Transverse colon (tissue), 4 donors: ENCODE data around the gene KIAA2012. TPM values are rescaled to one million over a fixed set of nuclear protein-coding genes. Genes with fewer than 3 reads are reported as not detected.

Source experiments
- DNase-seq: peaks from one replicate; pipeline ENCODE4 v3.0.0-alpha.2; 2019
- H3K27ac ChIP-seq, 4 donors: fragments of 200-600 bp; sonication (generic); 2 replicates each; pipeline ENCODE4 v1.5.1; 2016 to 2018; ENCODE audit warnings: inconsistent platforms in 4 of 4
- H3K27me3 ChIP-seq: fragments of 200-600 bp; sonication (generic); 2 replicates; pipeline ENCODE4 v1.5.1; 2017; ENCODE audit warnings: inconsistent platforms
- H3K36me3 ChIP-seq, 4 donors: fragments of 200-600 bp; sonication (generic); 2 replicates each; pipeline ENCODE4 v1.5.1; 2017 to 2019; ENCODE audit warnings: inconsistent platforms in 4 of 4
- H3K4me1 ChIP-seq, 4 donors: fragments of 200-600 bp; sonication (generic); 2 replicates each; pipeline ENCODE4 v1.5.1; 2017 to 2020; ENCODE audit warnings: inconsistent platforms in 4 of 4
- H3K4me3 ChIP-seq, 4 donors: fragments of 200-600 bp; sonication (generic); 1 replicate in 1 of 4; 2 replicates in 3 of 4; pipeline versions ENCODE4 v1.5.1 to v1.6.1; 2017 to 2019; ENCODE audit warnings: inconsistent platforms in 4 of 4
- H3K9me3 ChIP-seq, 2 donors: fragments of 200-600 bp; sonication (generic); 2 replicates each; pipeline ENCODE4 v1.5.1; 2017 to 2019; ENCODE audit warnings: inconsistent platforms in 2 of 2
- EP300 ChIP-seq: sonication (generic); formaldehyde crosslinking; IDR thresholded peaks from one replicate; pipeline ENCODE4 v1.6.1; 2017; ENCODE audit warnings: antibody characterized with exemption, low read depth
- POLR2A ChIP-seq: fragments of 450-650 bp; IDR thresholded peaks from one replicate; pipeline ENCODE4 v1.6.1; 2016; ENCODE audit warnings: antibody characterized with exemption, mild to moderate bottlenecking, moderate library complexity
- POLR2AphosphoS5 ChIP-seq, 3 donors: sonication (generic); formaldehyde crosslinking; IDR thresholded peaks; one replicate each; pipeline ENCODE4 v1.6.1; 2016; ENCODE audit warnings: antibody characterized with exemption in 3 of 3
- WGBS, 2 donors: methylation state at CpG; one replicate each; pipeline ENCODE4 v1.1.5; 2018; ENCODE audit warnings: low coverage in 1 of 2; 5-methylcytosine and 5-hydroxymethylcytosine counted together
- in situ Hi-C, 4 donors: fragments of 200-750 bp; cut with MboI; loops; one replicate each; pipeline versions ENCODE4 v1.15.0 to v1.15.1; 2017; ENCODE audit warnings: low sequenced_read_pairs in 3 of 4, low pct_ligation_motif_present in 1 of 4, low pct_unique_long_range_greater_than_20kb in 1 of 4
- intact Hi-C: fragments of 100-400 bp; cut with DNase I; formaldehyde crosslinking; loops from one replicate; pipeline ENCODE4 v1.15.1; 2023; ENCODE audit warnings: low total_unique reads
- total RNA-seq, 4 donors: library from RNA; depleted of rRNA; stranded (reverse); fragments of >200 nt; gene quantifications; one replicate each; pipeline ENCODE4 v1.1.0, GENCODE V29; 2016
- TF ChIP-seq, protein P1 (sequence below), 5 experiments: fragments of 200-600 bp in 3 of 5; fragments of 450-650 bp in 2 of 5; sonication (generic) in 3 of 5; IDR thresholded peaks; 1 replicate in 2 of 5; 2 replicates in 3 of 5; pipeline ENCODE4 v1.5.1; 2016 to 2017; ENCODE audit warnings: antibody characterized with exemption in 5 of 5, inconsistent platforms in 3 of 5, mild to moderate bottlenecking in 2 of 5, moderate library complexity in 1 of 5

Gene KIAA2012
- total RNA-seq, 4 donors from 2014 or later = not detected

DNA sequence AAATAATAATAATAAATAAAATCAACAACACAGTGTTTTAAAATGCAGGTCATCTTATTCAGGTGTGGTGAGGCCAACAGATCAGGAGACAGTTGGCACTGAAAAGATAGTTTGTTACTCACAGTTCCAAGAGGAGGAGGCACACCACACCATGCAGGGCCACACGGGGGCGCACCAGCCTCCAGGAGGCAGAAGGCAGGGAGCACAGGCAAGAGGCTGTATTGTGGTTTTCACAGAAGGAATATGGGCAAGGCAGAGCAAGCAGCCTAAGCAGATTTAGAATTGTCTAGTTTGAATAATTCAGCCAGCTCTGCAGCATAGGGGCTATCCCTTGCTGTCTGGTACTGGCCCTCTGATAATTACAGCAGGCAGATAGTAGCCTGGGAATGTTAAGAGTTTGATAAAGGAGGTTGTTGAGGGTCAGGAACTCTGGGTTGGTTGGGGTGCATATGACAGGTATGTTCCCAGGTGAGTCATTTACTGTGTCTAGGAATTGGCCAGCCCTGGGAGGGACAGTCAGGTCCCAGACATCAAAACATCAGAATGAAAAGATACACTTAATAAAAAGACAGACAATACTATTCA is 31.3 kb downstream of the KIAA2012 start:
- Histone ChIP-seq H3K27ac (no peak overlapping the region), H3K9me3 (no peaks in the 10 kb centered on the region), H3K4me1 (no peaks in the 10 kb centered on the region), H3K36me3 (no peaks in the 10 kb centered on the region), H3K4me3 (no peak overlapping the region), H3K27me3 (no peaks in the 10 kb centered on the region)
- in situ Hi-C loops = no loop called here
- peak; percentile 57 for DNase-seq
- TF ChIP-seq, protein P1, sequence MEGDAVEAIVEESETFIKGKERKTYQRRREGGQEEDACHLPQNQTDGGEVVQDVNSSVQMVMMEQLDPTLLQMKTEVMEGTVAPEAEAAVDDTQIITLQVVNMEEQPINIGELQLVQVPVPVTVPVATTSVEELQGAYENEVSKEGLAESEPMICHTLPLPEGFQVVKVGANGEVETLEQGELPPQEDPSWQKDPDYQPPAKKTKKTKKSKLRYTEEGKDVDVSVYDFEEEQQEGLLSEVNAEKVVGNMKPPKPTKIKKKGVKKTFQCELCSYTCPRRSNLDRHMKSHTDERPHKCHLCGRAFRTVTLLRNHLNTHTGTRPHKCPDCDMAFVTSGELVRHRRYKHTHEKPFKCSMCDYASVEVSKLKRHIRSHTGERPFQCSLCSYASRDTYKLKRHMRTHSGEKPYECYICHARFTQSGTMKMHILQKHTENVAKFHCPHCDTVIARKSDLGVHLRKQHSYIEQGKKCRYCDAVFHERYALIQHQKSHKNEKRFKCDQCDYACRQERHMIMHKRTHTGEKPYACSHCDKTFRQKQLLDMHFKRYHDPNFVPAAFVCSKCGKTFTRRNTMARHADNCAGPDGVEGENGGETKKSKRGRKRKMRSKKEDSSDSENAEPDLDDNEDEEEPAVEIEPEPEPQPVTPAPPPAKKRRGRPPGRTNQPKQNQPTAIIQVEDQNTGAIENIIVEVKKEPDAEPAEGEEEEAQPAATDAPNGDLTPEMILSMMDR (IDR thresholded peaks at IDR 0.05) = peak in 3 of 5 experiments; percentile 28 to 37 (median 33)
- TF ChIP-seq POLR2AphosphoS5 (IDR thresholded peaks at IDR 0.05) (no peak), EP300 (no peak)
- WGBS, 2 donors = 39 to 70% methylated on average over 2 of the region's 2 CpGs
- intact Hi-C loops = no loop called here

DNA sequence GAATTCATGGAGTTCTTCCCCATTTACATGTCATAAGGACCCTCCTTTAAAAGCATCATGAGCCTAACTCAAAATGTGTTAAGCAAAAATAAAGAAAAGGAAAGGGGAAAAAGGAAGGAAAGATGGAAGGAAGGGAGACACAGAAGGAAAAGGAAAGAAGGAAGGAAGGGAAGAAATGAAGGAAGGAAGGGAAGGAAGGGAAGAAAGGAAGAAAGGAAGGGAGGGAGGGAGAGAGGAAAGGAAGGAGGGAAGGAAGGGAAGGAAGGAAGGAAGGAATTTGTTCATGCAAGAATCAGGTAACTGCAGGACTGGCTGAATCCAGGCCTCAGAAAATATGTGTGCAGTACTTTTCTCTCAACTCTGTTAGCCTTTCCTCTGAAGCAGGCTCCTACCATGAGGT is 32.0 kb downstream of the KIAA2012 start:
- Histone ChIP-seq H3K4me1 (no peaks in the 10 kb centered on the region), H3K36me3 (no peaks in the 10 kb centered on the region), H3K9me3 (no peaks in the 10 kb centered on the region), H3K4me3 (no peak overlapping the region), H3K27me3 (no peaks in the 10 kb centered on the region), H3K27ac (no peak overlapping the region)
- in situ Hi-C loops (no loop called here), intact Hi-C loops (no loop called here)
- no peak for TF ChIP-seq EP300
- TF ChIP-seq POLR2A = no peak
- TF ChIP-seq POLR2AphosphoS5 (IDR thresholded peaks at IDR 0.05) = no peak
- no peak for DNase-seq

DNA sequence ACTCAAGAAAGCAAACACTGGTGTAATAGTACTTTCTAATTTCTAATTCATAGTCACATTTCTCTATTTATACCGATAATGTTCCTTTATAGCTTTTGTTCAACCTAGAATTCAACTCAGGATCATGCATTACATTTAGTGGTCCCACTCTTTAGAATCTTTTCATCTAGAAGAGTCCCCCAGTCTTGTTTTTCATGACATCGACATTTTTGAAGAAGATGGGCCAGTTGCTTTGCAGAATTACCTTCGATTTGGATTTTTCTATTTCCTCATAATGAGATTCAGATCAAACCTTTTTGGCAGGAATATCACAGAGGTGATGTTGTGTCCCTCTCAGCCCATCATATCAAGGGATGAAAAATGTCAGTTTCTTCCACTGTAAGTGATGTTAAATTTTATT is 35.3 kb downstream of the KIAA2012 start:
- Histone ChIP-seq H3K36me3 (no peaks in the 10 kb centered on the region), H3K27me3 (no peaks in the 10 kb centered on the region), H3K4me3 (no peak overlapping the region), H3K4me1 (peaks cover 0 to 3% (median 0%) of the 10 kb centered on the region in 4 donors), H3K27ac (no peak overlapping the region), H3K9me3 (no peaks in the 10 kb centered on the region)
- in situ Hi-C loops = no loop called here
- 85 to 90% methylated on average over 3 of the region's 3 CpGs for WGBS, 2 donors
- intact Hi-C loops = no loop called here
- DNase-seq = no peak
- TF ChIP-seq, protein P1 (IDR thresholded peaks at IDR 0.05) = no peak
- TF ChIP-seq EP300 = no peak
- TF ChIP-seq POLR2A = no peak
- TF ChIP-seq POLR2AphosphoS5 (IDR thresholded peaks at IDR 0.05) = no peak

DNA sequence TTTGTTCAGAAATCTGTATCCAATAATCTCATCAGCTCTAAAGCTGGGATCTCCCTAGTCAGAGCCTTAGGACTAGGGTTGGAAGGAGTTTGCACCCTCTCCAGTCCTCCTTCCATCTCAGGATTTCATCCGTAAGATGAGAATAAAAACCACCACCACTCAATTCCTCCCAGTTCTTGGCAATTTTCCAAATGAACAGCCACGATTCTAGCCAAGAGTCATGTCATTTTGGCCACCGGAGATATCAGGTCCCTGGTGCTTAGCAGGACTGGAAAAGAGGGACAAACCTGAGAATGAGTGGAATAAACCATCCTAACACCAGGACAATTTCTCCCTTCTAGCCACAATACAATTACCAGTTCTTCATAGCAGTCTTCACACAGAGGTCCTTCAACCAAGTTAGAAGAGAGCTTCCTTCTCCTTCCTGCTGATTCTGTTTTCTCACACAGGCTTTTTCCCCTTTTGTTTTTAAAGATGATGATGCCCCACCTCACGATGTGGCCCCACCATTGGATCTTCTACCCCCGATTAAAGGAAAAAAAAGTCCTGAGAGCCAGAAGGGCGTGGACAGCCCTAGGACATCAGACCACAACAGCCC is 36.2 kb downstream of the KIAA2012 start:
- in situ Hi-C loops (no loop called here), intact Hi-C loops (no loop called here)
- WGBS, 2 donors = 59 to 75% methylated on average over 5 to 6 of the region's 6 CpGs
- no peak for DNase-seq
- no peaks in the 10 kb centered on the region for H3K36me3 ChIP-seq
- H3K4me3 ChIP-seq = no peak overlapping the region
- TF ChIP-seq EP300 (no peak), POLR2A (no peak), POLR2AphosphoS5 (IDR thresholded peaks at IDR 0.05) (no peak)
- TF ChIP-seq, protein P1 (IDR thresholded peaks at IDR 0.05) = no peak
- H3K27ac ChIP-seq = no peak overlapping the region
- H3K27me3 ChIP-seq = no peaks in the 10 kb centered on the region
- H3K4me1 ChIP-seq = peaks cover 0 to 3% (median 0%) of the 10 kb centered on the region in 4 donors
- H3K9me3 ChIP-seq = no peaks in the 10 kb centered on the region
